ENCODE measurements around the gene BANP. TPM values are rescaled to one million over a fixed set of nuclear protein-coding genes. Genes with fewer than 3 reads are reported as not detected.

Gene BANP
- total RNA-seq, 1 donor from 2014 or later = 30.4 TPM

- H4K20me1 ChIP-seq (ENCODE audit: low read depth) = no peaks in the 10 kb centered on the region
- no peaks in the 10 kb centered on the region for H3K36me3 ChIP-seq
- H2AFZ ChIP-seq (replicated peaks) = no peak overlapping the region
- H3K4me3 Mint-ChIP-seq = no peak overlapping the region
- no peaks in the 10 kb centered on the region for H3K79me2 ChIP-seq (ENCODE audit: low read depth)
- peaks cover 2% of the 10 kb centered on the region for H3K27me3 Mint-ChIP-seq (ENCODE audit: insufficient read depth, low read depth)
- DNase-seq (ENCODE audit: low spot score) = no peak
- no peak overlapping the region for H3K4me2 ChIP-seq
- TF ChIP-seq, protein P1, sequence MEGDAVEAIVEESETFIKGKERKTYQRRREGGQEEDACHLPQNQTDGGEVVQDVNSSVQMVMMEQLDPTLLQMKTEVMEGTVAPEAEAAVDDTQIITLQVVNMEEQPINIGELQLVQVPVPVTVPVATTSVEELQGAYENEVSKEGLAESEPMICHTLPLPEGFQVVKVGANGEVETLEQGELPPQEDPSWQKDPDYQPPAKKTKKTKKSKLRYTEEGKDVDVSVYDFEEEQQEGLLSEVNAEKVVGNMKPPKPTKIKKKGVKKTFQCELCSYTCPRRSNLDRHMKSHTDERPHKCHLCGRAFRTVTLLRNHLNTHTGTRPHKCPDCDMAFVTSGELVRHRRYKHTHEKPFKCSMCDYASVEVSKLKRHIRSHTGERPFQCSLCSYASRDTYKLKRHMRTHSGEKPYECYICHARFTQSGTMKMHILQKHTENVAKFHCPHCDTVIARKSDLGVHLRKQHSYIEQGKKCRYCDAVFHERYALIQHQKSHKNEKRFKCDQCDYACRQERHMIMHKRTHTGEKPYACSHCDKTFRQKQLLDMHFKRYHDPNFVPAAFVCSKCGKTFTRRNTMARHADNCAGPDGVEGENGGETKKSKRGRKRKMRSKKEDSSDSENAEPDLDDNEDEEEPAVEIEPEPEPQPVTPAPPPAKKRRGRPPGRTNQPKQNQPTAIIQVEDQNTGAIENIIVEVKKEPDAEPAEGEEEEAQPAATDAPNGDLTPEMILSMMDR (IDR thresholded peaks at IDR 0.05) = no peak
- H3K27ac Mint-ChIP-seq = no peak overlapping the region
- peaks cover 29% of the 10 kb centered on the region for H3K36me3 Mint-ChIP-seq
- H3K4me1 Mint-ChIP-seq = no peaks in the 10 kb centered on the region
- H3K9ac ChIP-seq = no peak overlapping the region
- no peaks in the 10 kb centered on the region for H3K4me1 ChIP-seq
- peaks cover 10% of the 10 kb centered on the region for H3K9me3 Mint-ChIP-seq
- H3K9me3 ChIP-seq (ENCODE audit: low read depth) = no peaks in the 10 kb centered on the region
- H3F3A ChIP-seq (ENCODE audit: low read depth) = no peaks in the 10 kb centered on the region
- no peak overlapping the region for H3K4me3 ChIP-seq
- H3K27ac ChIP-seq = no peak overlapping the region
- H3K27me3 ChIP-seq = no peaks in the 10 kb centered on the region
Measured at GRCh38 chr16:88078111-88078775, 127.0 kb downstream of the BANP start.

GRCh38 chr16:88083582-88083981 lies 132.3 kb downstream of the BANP start:
- H3K27me3 Mint-ChIP-seq (ENCODE audit: insufficient read depth, low read depth) = peaks cover under 1% of the 10 kb centered on the region
- H3K27ac ChIP-seq = no peak overlapping the region
- no peaks in the 10 kb centered on the region for H3K27me3 ChIP-seq
- H3K27ac Mint-ChIP-seq = no peak overlapping the region
- H3K4me2 ChIP-seq = no peak overlapping the region
- no peaks in the 10 kb centered on the region for H4K20me1 ChIP-seq (ENCODE audit: low read depth)
- no peaks in the 10 kb centered on the region for H3K36me3 ChIP-seq
- H3K9me3 ChIP-seq (ENCODE audit: low read depth) = no peaks in the 10 kb centered on the region
- H3F3A ChIP-seq (ENCODE audit: low read depth) = no peaks in the 10 kb centered on the region
- no peak for DNase-seq (ENCODE audit: low spot score)
- H3K9ac ChIP-seq = no peak overlapping the region
- H2AFZ ChIP-seq (replicated peaks) = no peak overlapping the region
- no peak overlapping the region for H3K4me3 ChIP-seq
- H3K9me3 Mint-ChIP-seq = peaks cover 10% of the 10 kb centered on the region
- H3K36me3 Mint-ChIP-seq = peaks cover 17% of the 10 kb centered on the region
- peaks cover 2% of the 10 kb centered on the region for H3K4me1 Mint-ChIP-seq
- TF ChIP-seq EZH2phosphoT487 (IDR thresholded peaks at IDR 0.05) = no peak
- H3K4me1 ChIP-seq = no peaks in the 10 kb centered on the region
- H3K79me2 ChIP-seq (ENCODE audit: low read depth) = no peaks in the 10 kb centered on the region
- no peak overlapping the region for H3K4me3 Mint-ChIP-seq

DNA sequence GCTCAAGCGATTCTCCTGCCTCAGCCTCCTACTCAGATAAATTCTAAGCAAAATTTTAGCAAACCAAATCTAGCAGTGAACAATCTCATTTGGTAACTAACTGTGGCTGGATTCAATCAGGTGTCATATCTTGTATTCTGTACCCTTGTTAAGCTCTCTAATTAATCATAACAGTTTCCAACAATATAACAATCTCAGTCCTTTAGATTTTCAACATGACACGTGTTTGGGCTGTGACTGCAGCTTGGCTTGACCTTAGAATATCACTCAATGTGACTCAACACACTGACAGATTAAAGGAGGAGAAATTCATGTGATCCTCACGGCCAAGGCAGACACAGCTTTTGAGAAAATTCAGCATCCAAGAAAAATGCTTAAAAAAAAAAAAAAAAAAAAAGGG lies 133.6 kb downstream of the BANP start:
- H3K79me2 ChIP-seq (ENCODE audit: low read depth) = no peaks in the 10 kb centered on the region
- H3K4me3 ChIP-seq = no peak overlapping the region
- H3K4me3 Mint-ChIP-seq = no peak overlapping the region

More for the DNA sequence above, 133.6 kb downstream of the BANP start:
- Histone ChIP-seq H4K20me1 (ENCODE audit: low read depth) (no peaks in the 10 kb centered on the region), H3K9ac (no peak overlapping the region), H3K4me2 (no peak overlapping the region), H3K27me3 (no peaks in the 10 kb centered on the region), H3F3A (ENCODE audit: low read depth) (no peaks in the 10 kb centered on the region), H3K36me3 (no peaks in the 10 kb centered on the region), H2AFZ (replicated peaks) (no peak overlapping the region), H3K27ac (no peak overlapping the region), H3K4me1 (no peaks in the 10 kb centered on the region), H3K9me3 (ENCODE audit: low read depth) (no peaks in the 10 kb centered on the region)
- H3K27ac Mint-ChIP-seq = no peak overlapping the region
- TF ChIP-seq EZH2 (IDR thresholded peaks at IDR 0.05) (no peak), EZH2phosphoT487 (IDR thresholded peaks at IDR 0.05) (no peak)
- TF ChIP-seq, protein P1 (IDR thresholded peaks at IDR 0.05) = no peak
- no peaks in the 10 kb centered on the region for H3K27me3 Mint-ChIP-seq (ENCODE audit: insufficient read depth, low read depth)
- peaks cover 6% of the 10 kb centered on the region for H3K9me3 Mint-ChIP-seq
- DNase-seq (ENCODE audit: low spot score) = no peak
- peaks cover 2% of the 10 kb centered on the region for H3K4me1 Mint-ChIP-seq
- H3K36me3 Mint-ChIP-seq = peaks cover 12% of the 10 kb centered on the region

Data from neural progenitor cell (in vitro differentiated cells).